Hematopoietic multipotent progenitor cell treated with erythropoietin and hydrocortisone succinate and interleukin-3 and kit ligand, for 6 days (in vitro differentiated cells): Measurements from ENCODE around the gene HOXC6.

Source experiments
- DNase-seq: peaks from one replicate; pipeline ENCODE4 v3.0.0-alpha.2; 2015

HOXC6 gene

DNA sequence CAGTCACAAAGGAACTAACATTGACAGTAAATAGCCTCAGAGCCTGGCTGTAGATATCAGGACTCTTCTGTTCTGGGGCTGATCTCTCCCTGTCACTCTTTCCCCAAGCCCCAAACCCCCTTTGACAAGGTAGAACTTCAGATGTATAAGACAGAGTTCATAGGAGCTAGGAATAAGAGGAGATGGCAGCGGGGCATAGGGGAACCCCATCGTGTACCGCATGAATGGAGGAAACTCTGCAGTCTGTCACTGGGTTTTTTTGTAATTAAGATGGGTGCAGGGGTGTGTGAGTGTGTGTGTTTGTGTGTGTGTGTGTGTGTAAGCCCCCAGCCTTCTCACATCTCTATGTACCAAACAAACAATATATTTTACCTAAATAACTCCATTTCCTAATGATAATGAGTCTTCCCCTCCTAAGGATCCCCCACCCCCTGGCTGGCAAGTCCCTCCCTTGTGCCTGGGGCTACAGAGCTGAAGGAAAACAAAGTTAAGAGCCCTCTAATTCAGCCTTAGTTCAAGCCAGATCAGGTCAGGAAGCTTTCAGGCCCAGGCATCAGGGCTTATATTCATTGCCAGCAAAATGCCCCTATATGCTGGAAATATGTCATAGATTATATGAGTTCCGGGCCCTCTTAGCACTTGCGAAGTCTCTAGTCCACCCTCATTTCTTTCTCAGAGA, 16.3 kb downstream of the HOXC6 start:
- no peak for DNase-seq

DNA sequence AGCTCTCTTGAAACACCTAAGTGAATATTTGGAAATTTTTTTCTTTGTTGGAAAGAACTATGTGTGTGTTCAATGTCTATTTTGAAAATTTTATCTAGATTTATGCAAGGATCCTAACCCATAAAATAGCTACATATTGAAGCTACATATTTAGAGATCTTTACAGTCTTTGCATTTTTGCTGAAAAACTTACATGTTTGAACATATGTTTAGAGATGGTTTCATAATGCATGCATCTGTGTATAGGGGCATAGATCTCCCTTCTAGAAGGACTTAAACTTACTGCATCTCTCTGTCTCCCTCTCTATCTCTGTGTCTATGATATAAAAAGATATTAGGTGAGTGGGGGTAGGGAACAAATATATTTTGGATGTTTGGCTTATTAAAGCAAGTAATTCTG, 17.2 kb downstream of the HOXC6 start:
- no peak for DNase-seq

DNA sequence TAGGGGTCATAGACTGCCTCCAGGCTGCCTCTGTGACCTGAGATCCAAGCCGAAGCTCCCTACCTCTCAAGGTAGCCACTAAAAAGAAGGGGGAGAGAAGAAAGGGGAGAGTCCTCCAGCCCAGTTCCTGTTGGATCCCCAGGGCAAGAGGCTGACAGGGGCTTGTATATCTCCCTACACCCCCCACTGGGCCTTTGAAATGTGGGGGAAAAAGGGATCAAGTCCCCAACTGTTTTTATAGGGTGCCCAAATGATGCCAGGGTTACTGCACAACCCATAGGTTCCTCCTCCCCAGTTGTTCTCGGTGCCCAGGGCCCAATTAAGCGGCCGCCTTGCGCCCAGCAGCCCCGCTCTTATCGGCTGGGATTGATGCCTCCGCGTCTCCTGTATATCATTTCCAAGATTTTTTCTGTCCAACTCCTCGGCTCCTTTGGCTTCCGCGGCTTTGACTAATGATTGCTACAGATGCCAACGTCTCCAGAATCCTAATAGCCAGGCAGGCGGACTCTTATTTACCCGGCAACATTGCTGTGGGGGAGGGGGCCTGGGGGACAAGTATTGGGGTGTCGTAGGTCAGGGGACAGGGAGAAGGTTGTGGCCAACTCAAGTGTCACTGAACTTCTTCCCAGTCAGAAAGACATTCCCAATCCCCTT, 17.8 kb downstream of the HOXC6 start:
- DNase-seq = no peak

- no peak for DNase-seq
Observed at GRCh38 chr12:54046809-54047159, 18.5 kb downstream of the HOXC6 start.

- DNase-seq = no peak
Observed at GRCh38 chr12:54047160-54047963, 19.1 kb downstream of the HOXC6 start.

DNA sequence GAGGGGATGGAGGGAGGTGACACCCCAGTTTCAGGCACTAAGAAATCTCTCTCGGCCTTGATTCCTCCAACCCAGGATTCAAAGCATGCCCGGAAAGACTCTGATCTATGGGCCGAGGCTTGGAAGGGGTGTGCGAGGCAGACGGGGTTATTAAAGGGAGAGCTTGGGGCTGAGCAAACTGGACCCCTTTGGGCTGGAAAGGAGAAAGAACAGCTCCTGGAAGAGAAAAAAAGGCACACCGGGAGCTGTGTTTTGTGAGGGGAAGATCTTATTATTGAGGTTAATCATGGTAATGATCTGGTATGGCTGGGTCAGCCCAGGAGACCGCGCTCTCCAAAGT, 19.7 kb downstream of the HOXC6 start:
- no peak for DNase-seq

DNA sequence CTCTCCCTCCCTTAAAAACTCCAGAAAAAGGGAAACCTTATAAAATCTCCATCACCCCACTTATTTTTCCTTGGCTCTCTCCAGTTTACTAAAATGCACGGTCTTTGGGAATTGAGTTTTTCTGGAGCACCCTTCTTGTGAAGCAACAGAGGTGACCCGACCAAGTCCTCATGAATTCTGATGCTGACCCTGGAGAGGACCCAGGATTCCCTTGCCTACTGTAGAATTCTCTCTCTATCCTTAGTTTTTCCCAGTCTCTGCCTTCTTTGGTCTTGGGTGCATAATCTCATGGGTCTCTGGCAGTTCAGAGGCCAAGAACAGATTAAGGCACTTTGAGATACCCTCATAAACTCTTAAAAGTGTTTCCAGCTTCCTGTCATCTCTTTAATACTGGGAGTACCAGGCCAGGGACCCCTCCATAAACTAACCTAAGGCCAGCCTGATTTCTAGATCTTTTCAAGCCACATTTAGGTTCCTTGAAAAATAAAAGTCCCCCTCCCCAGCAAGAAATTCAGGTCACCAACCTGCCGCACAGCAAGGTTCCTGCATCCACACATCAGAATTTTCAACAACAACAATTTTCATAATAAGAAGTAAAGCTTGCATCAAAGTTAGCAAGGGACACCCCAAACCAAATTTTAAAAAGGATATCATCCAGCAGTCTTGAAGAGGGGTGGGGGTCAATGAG, 20.3 kb downstream of the HOXC6 start:
- DNase-seq = no peak

DNA sequence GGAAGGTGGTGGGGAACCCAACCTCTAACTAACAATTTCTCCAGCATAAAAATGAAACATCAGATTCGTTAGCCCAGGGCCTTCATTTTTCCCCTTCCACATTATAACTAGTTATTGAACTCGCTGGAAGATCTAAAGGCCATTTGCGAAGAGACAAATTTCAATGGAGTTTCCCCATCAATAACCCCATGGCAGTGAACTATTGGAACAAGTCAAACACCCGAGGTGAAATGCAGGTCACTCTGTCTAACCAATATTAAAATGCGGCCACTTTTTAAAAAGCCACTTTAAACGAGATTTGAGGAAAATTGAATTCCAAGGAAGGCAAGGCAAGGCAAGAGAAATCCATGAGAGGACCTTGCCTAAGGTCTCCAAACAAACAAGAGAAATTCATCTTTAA, 20.9 kb downstream of the HOXC6 start:
- no peak for DNase-seq

DNA sequence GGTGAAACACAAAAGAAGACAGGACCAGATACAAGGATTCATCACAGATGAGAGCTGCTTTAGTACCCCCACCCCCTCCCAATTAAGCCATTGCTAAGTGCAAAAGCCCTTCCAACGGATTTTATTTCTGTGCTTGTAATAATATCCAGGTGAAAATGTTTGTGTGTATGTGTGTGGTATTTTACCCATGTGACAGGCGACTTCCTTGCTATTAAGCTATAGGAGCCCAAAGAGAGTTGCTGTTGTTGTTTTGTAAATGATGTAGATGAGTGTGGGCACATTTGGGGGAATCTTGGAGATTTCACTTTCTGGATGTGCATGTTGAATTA, 22.2 kb downstream of the HOXC6 start:
- DNase-seq = no peak

DNA sequence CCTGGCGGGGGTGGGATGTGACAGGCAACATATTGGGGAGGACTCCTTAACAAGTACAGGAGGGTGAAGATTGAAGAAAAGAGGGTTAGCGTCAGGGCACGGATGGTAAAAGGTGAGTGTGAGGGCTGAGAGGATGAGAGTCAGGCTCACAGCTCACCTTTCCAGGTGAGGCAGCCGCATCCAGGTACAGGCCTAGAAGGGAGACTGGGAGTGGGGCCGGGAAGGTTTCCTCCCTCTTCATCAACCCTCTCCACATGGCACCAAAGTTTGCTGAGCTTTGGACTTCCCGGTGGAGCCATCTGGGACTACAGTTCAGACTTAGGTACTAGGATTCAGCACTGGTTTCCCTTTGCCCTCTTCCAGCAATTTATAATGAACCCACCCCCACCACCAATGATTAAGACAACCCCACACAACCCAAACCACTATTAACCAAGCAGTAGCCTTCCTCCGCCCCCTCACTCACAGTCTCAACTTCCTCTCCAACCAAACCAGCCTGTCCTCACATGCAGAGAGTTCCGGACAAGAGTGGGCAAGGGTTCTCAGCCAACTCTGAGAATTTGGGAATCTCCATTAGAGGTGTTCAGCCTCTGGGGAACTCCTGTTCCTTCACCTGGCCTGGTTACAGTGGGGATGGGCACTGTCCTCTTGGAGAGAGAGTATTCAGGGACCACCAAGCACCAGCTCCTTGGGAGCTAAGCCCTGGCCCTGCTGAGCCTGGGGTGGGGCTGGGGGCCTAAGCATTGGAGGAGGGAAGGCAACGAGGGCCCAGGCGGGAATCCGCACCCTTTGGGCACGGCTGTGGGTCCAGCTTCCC, 23.0 kb downstream of the HOXC6 start:
- DNase-seq = no peak

- no peak for DNase-seq
Observed at GRCh38 chr12:54051874-54052437, 23.7 kb downstream of the HOXC6 start.

DNA sequence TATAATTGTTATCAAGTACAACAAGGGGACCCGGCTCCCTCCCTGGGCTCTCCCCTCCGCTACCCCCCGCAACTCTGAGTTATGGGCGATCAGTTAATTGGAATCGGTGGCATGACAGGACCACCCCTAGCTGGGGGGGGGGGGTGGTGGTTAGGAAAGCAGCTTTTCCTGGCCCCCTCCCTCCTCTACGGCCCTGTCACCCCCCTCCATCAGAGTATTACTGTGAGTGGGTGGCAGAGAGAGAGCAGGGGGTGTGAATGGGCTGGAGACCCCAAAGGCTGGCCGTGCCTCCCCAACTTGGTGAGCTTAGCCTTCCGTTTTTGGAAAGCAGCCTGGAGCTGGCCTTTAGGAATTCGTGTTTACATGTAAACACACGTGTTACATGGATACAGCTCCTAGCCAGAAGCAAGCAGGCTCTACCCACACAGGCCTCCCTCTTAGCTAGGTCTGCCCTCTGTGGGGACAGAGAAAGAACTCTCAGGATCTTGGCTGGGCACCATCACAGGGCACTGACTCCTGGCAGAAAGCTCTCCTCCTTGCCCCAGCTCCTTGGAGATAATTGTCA, 24.3 kb downstream of the HOXC6 start:
- no peak for DNase-seq

GRCh38 chr12:54053003-54053750, 24.9 kb downstream of the HOXC6 start:
- DNase-seq = no peak

GRCh38 chr12:54053751-54054741, 25.8 kb downstream of the HOXC6 start, which contains the start of gene HOXC4:
HOXC4 (plus strand) TSS chr12:54053835; CDS start chr12:54053923, 88 bp downstream.
- no peak for DNase-seq

DNA sequence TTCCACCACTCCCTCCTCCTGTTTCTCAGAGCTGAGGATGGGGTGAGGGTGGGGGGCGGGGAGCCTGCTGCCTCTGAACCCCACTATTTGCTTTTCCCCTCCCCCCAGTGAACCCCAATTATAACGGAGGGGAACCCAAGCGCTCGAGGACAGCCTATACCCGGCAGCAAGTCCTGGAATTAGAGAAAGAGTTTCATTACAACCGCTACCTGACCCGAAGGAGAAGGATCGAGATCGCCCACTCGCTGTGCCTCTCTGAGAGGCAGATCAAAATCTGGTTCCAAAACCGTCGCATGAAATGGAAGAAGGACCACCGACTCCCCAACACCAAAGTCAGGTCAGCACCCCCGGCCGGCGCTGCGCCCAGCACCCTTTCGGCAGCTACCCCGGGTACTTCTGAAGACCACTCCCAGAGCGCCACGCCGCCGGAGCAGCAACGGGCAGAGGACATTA, 26.5 kb downstream of the HOXC6 start:
- no peak for DNase-seq

DNA sequence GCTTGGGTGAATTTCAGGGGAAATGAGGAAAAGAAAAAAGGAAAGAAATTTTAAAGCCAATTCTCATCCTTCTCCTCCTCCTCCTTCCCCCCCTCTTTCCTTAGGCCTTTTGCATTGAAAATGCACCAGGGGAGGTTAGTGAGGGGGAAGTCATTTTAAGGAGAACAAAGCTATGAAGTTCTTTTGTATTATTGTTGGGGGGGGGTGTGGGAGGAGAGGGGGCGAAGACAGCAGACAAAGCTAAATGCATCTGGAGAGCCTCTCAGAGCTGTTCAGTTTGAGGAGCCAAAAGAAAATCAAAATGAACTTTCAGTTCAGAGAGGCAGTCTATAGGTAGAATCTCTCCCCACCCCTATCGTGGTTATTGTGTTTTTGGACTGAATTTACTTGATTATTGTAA, 27.3 kb downstream of the HOXC6 start:
- no peak for DNase-seq

- no peak for DNase-seq
Observed at GRCh38 chr12:54056110-54056509, 27.9 kb downstream of the HOXC6 start.

GRCh38 chr12:54058128-54058768, 30.0 kb downstream of the HOXC6 start:
- no peak for DNase-seq

GRCh38 chr12:54059668-54060067, 31.4 kb downstream of the HOXC6 start:
- no peak for DNase-seq
